Sigmoid colon (tissue), 7 donors: ENCODE measurements around the gene MRGPRF. TPM values are rescaled to one million over a fixed set of nuclear protein-coding genes. Genes with fewer than 3 reads are reported as not detected.

ENCODE experiments used
- DNase-seq: peaks from one replicate; pipeline ENCODE4 v3.0.0-alpha.2; 2019
- H3K27ac ChIP-seq, 4 donors: fragments of 200-600 bp; sonication (generic); one replicate each; pipeline ENCODE4 v1.5.1; 2016 to 2019; ENCODE audit warnings: mild to moderate bottlenecking in 1 of 4
- H3K27me3 ChIP-seq, 3 donors: fragments of 200-600 bp; sonication (generic); one replicate each; pipeline ENCODE4 v1.5.1; 2019; ENCODE audit warnings: mild to moderate bottlenecking in 1 of 3
- H3K36me3 ChIP-seq, 4 donors: fragments of 200-600 bp; sonication (generic); one replicate each; pipeline ENCODE4 v1.5.1; 2016 to 2019
- H3K4me1 ChIP-seq, 4 donors: fragments of 200-600 bp; sonication (generic); one replicate each; pipeline ENCODE4 v1.5.1; 2017 to 2019
- H3K4me3 ChIP-seq, 4 donors: fragments of 200-600 bp; sonication (generic); one replicate each; pipeline ENCODE4 v1.5.1; 2017 to 2019; ENCODE audit warnings: mild to moderate bottlenecking in 2 of 4, moderate library complexity in 1 of 4
- H3K9me3 ChIP-seq, 4 donors: fragments of 200-600 bp in 3 of 4; sonication (generic) in 3 of 4; one replicate each; pipeline versions ENCODE4 v1.5.1 to v1.6.1; 2013 to 2019
- EP300 ChIP-seq, 4 donors: sonication (generic); formaldehyde crosslinking; IDR thresholded peaks; one replicate each; pipeline ENCODE4 v1.6.1; 2017; ENCODE audit warnings: antibody characterized with exemption in 4 of 4
- POLR2A ChIP-seq, 2 donors: fragments of 450-650 bp; IDR thresholded peaks; one replicate each; pipeline ENCODE4 v1.6.1; 2016; ENCODE audit warnings: antibody characterized with exemption in 2 of 2, mild to moderate bottlenecking in 2 of 2, moderate library complexity in 2 of 2
- POLR2AphosphoS5 ChIP-seq, 4 donors: sonication (generic); formaldehyde crosslinking; IDR thresholded peaks; one replicate each; pipeline ENCODE4 v1.6.1; 2017; ENCODE audit warnings: antibody characterized with exemption in 4 of 4
- WGBS, 2 donors: extraction: QIAGEN DNeasy Blood & Tissue Kit; methylation state at CpG; one replicate each; pipeline ENCODE4 v1.1.7; 2013; 5-methylcytosine and 5-hydroxymethylcytosine counted together
- intact Hi-C: fragments of 100-400 bp; cut with DNase I; formaldehyde crosslinking; loops from one replicate; pipeline ENCODE4 v1.15.1; 2023
- polyA plus RNA-seq, 3 donors: library from polyadenylated mRNA; stranded (reverse); fragments of 200-250 nt; gene quantifications; one replicate each; pipeline ENCODE4 v1.2.3, GENCODE V29; 2013
- total RNA-seq, 4 donors: library from RNA; depleted of rRNA; stranded (reverse); fragments of >200 nt; gene quantifications; one replicate each; pipeline ENCODE4 v1.1.0, GENCODE V29; 2016
- TF ChIP-seq, protein P1 (sequence below), 4 experiments: fragments of 450-650 bp in 3 of 4; fragments of 200-600 bp in 1 of 4; IDR thresholded peaks; one replicate each; pipeline ENCODE4 v1.5.1; 2016 to 2019; ENCODE audit warnings: antibody characterized with exemption in 4 of 4, mild to moderate bottlenecking in 3 of 4, moderate library complexity in 2 of 4
- donor health status: healthy with polysubstance abuse.
- donor health status: Bipolar disorder and iron deficiency.
- donor health status: healthy.

The MRGPRF gene
- total and polyA plus RNA-seq, 7 donors, result 1.8 to 263 (median 118) TPM

DNA sequence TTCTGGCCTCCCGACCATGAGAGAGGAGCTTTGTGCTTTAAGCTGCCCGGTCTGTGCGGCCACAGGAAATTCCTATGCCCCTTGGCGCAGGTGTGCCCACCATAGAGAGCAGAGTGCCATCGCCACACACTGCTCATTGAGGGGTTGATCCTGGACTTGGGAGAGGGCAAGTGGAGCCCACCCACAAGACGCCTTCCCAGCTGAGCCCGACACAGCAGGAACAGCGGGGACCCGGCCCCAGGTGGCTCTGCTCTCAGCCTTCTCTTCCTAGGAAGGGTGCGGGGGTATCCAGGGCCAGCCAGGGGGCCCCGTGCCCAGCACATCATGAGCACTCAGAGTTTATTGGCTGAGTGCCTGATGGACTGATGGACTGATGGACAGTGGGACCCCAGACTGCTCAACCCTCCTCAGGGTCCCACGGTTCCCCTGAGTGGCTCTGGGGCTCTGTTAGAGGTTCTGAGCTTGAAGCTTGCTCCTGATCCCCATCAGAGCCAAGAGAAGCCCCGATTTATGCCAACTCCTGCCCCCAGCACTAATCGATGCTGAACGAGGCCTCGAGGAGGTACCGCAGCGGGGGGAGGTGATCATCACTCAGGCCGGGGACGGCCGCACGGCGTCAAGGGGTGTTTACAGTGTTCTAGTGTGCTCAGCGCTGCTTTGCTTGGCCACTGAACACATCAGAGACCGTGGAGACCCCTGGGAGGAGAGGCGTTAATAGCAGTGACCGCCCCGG, 18.7 kb downstream of the MRGPRF start:
- H3K27ac ChIP-seq, result no peak overlapping the region
- no peaks in the 10 kb centered on the region for H3K27me3 ChIP-seq
- no peaks in the 10 kb centered on the region for H3K9me3 ChIP-seq
- H3K36me3 ChIP-seq, result no peaks in the 10 kb centered on the region
- 82 to 84% methylated on average over 28 of the region's 28 CpGs for WGBS, 2 donors
- TF ChIP-seq POLR2AphosphoS5 (IDR thresholded peaks at IDR 0.05), result no peak
- TF ChIP-seq, protein P1, sequence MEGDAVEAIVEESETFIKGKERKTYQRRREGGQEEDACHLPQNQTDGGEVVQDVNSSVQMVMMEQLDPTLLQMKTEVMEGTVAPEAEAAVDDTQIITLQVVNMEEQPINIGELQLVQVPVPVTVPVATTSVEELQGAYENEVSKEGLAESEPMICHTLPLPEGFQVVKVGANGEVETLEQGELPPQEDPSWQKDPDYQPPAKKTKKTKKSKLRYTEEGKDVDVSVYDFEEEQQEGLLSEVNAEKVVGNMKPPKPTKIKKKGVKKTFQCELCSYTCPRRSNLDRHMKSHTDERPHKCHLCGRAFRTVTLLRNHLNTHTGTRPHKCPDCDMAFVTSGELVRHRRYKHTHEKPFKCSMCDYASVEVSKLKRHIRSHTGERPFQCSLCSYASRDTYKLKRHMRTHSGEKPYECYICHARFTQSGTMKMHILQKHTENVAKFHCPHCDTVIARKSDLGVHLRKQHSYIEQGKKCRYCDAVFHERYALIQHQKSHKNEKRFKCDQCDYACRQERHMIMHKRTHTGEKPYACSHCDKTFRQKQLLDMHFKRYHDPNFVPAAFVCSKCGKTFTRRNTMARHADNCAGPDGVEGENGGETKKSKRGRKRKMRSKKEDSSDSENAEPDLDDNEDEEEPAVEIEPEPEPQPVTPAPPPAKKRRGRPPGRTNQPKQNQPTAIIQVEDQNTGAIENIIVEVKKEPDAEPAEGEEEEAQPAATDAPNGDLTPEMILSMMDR (IDR thresholded peaks at IDR 0.05), result no peak
- TF ChIP-seq EP300 (IDR thresholded peaks at IDR 0.05), result no peak
- TF ChIP-seq POLR2A (IDR thresholded peaks at IDR 0.05), result no peak
- peaks cover 0 to 20% (median 18%) of the 10 kb centered on the region in 4 donors for H3K4me1 ChIP-seq
- peak; percentile 64 for DNase-seq
- H3K4me3 ChIP-seq, result no peak overlapping the region
- intact Hi-C loops, result no loop called here

- WGBS, 2 donors, result 29 to 72% methylated on average over 7 of the region's 7 CpGs
These were observed 19.5 kb downstream of the MRGPRF start for GRCh38 chr11:68993546-68993945.

DNA sequence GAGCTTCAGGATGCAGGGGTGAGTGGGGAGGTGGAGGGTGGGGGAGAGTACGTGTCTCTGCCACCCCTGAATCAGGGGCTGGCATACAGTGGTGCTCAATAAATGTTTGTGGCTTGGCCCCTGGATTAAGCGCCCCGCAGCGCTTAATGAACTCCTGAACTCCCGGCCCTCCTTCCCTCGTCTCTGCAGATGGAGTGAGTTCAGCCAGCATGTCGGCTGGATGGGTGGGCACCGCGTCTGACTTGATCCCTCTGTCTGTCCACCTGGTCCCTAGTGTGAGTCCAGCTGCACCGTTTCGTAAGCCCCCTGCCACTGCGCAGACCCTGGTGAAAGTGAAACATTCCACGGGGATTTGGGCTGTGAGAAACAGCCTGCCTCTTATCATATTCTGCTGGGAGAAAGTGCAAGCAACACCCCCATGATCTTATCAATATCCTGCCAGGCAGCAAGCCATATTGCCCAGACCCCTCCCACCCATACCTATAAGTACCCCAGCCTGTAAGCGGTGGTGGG, 20.2 kb downstream of the MRGPRF start:
- intact Hi-C loops, result no loop called here
- no peak for TF ChIP-seq POLR2A (IDR thresholded peaks at IDR 0.05)
- TF ChIP-seq, protein P1 (IDR thresholded peaks at IDR 0.05), result no peak
- TF ChIP-seq POLR2AphosphoS5 (IDR thresholded peaks at IDR 0.05), result no peak
- no peak for TF ChIP-seq EP300 (IDR thresholded peaks at IDR 0.05)

More at GRCh38 chr11:68993546-68993945, 19.5 kb downstream of the MRGPRF start:
- Histone ChIP-seq H3K4me3 (no peak overlapping the region), H3K27me3 (no peaks in the 10 kb centered on the region), H3K27ac (no peak overlapping the region), H3K9me3 (no peaks in the 10 kb centered on the region), H3K4me1 (peaks cover 0 to 12% (median 10%) of the 10 kb centered on the region in 4 donors), H3K36me3 (no peaks in the 10 kb centered on the region)
- TF ChIP-seq POLR2AphosphoS5 (IDR thresholded peaks at IDR 0.05) (no peak), POLR2A (IDR thresholded peaks at IDR 0.05) (no peak), EP300 (IDR thresholded peaks at IDR 0.05) (no peak)
- TF ChIP-seq, protein P1 (IDR thresholded peaks at IDR 0.05), result no peak
- DNase-seq, result no peak
- intact Hi-C loops, result no loop called here

GRCh38 chr11:68990995-68991780, 21.9 kb downstream of the MRGPRF start:
- 87 to 88% methylated on average over 16 of the region's 16 CpGs for WGBS, 2 donors
- peaks cover 0 to 3% (median 0%) of the 10 kb centered on the region in 4 donors for H3K9me3 ChIP-seq
- no peak overlapping the region for H3K4me3 ChIP-seq
- H3K4me1 ChIP-seq, result no peaks in the 10 kb centered on the region
- TF ChIP-seq EP300 (IDR thresholded peaks at IDR 0.05) (no peak), POLR2A (IDR thresholded peaks at IDR 0.05) (no peak), POLR2AphosphoS5 (IDR thresholded peaks at IDR 0.05) (no peak)
- TF ChIP-seq, protein P1 (IDR thresholded peaks at IDR 0.05), result no peak
- no peak overlapping the region for H3K27ac ChIP-seq
- H3K36me3 ChIP-seq, result no peaks in the 10 kb centered on the region
- no peaks in the 10 kb centered on the region for H3K27me3 ChIP-seq
- intact Hi-C loops, result no loop called here
- DNase-seq, result peak; percentile 56

More for the DNA sequence above, 20.2 kb downstream of the MRGPRF start:
- H3K4me3 ChIP-seq, result no peak overlapping the region
- no peaks in the 10 kb centered on the region for H3K36me3 ChIP-seq
- 56 to 70% methylated on average over 14 of the region's 14 CpGs for WGBS, 2 donors
- peak; percentile 41 for DNase-seq
- H3K4me1 ChIP-seq, result peaks cover 0 to 5% (median 3%) of the 10 kb centered on the region in 4 donors
- H3K27me3 ChIP-seq, result no peaks in the 10 kb centered on the region
- no peaks in the 10 kb centered on the region for H3K9me3 ChIP-seq
- no peak overlapping the region for H3K27ac ChIP-seq
